ENCODE data around the gene STARD13. TPM values are rescaled to one million over a fixed set of nuclear protein-coding genes. Genes with fewer than 3 reads are reported as not detected.

The STARD13 gene
- total RNA-seq, 1 experiment from 2014 or later: 7.8 TPM

GRCh38 chr13:33069365-33069764 lies 216.2 kb downstream of the STARD13 start:
- Histone ChIP-seq H3K9me3 (replicated peaks) (no peaks in the 10 kb centered on the region), H3K27ac (no peak overlapping the region), H3K27me3 (replicated peaks) (no peaks in the 10 kb centered on the region), H3K4me1 (replicated peaks) (no peaks in the 10 kb centered on the region), H3K36me3 (no peaks in the 10 kb centered on the region), H3K4me3 (no peak overlapping the region)
- no peak for DNase-seq (ENCODE audit: low read depth in 1 of 2, low spot score in 2 of 2)

- H3K4me3 ChIP-seq: no peak overlapping the region
- H3K36me3 ChIP-seq: no peaks in the 10 kb centered on the region
- no peak overlapping the region for H3K27ac ChIP-seq
- H3K27me3 ChIP-seq (replicated peaks): no peaks in the 10 kb centered on the region
- no peaks in the 10 kb centered on the region for H3K9me3 ChIP-seq (replicated peaks)
- DNase-seq (ENCODE audit: low read depth in 1 of 2, low spot score in 2 of 2): no peak
- H3K4me1 ChIP-seq (replicated peaks): no peaks in the 10 kb centered on the region
These were observed 219.2 kb downstream of the STARD13 start for GRCh38 chr13:33066329-33066728.

- no peaks in the 10 kb centered on the region for H3K4me1 ChIP-seq (replicated peaks)
- no peak for DNase-seq (ENCODE audit: low read depth in 1 of 2, low spot score in 2 of 2)
- no peak overlapping the region for H3K27ac ChIP-seq
- H3K27me3 ChIP-seq (replicated peaks): no peaks in the 10 kb centered on the region
- no peak overlapping the region for H3K4me3 ChIP-seq
- no peaks in the 10 kb centered on the region for H3K36me3 ChIP-seq
- no peaks in the 10 kb centered on the region for H3K9me3 ChIP-seq (replicated peaks)
These were observed 224.7 kb downstream of the STARD13 start for GRCh38 chr13:33060815-33061214.

- Histone ChIP-seq H3K4me1 (replicated peaks) (no peaks in the 10 kb centered on the region), H3K27me3 (replicated peaks) (no peaks in the 10 kb centered on the region), H3K4me3 (no peak overlapping the region), H3K36me3 (no peaks in the 10 kb centered on the region), H3K27ac (no peak overlapping the region), H3K9me3 (replicated peaks) (no peaks in the 10 kb centered on the region)
- DNase-seq (ENCODE audit: low read depth in 1 of 2, low spot score in 2 of 2): no peak
These were observed 226.7 kb downstream of the STARD13 start for GRCh38 chr13:33058776-33059327.

- Histone ChIP-seq H3K4me1 (replicated peaks) (no peaks in the 10 kb centered on the region), H3K36me3 (no peaks in the 10 kb centered on the region), H3K4me3 (no peak overlapping the region), H3K27me3 (replicated peaks) (no peaks in the 10 kb centered on the region), H3K27ac (no peak overlapping the region), H3K9me3 (replicated peaks) (no peaks in the 10 kb centered on the region)
- DNase-seq (ENCODE audit: low read depth in 1 of 2, low spot score in 2 of 2): no peak
These were observed 228.4 kb downstream of the STARD13 start for GRCh38 chr13:33057019-33057780.

- no peaks in the 10 kb centered on the region for H3K27me3 ChIP-seq (replicated peaks)
- no peak overlapping the region for H3K4me3 ChIP-seq
- no peaks in the 10 kb centered on the region for H3K9me3 ChIP-seq (replicated peaks)
- no peaks in the 10 kb centered on the region for H3K36me3 ChIP-seq
- H3K4me1 ChIP-seq (replicated peaks): no peaks in the 10 kb centered on the region
- DNase-seq (ENCODE audit: low read depth in 1 of 2, low spot score in 2 of 2): no peak
- H3K27ac ChIP-seq: no peak overlapping the region
These were observed 232.0 kb downstream of the STARD13 start for GRCh38 chr13:33053397-33054066.

All from SJSA1 (cell line).